ENCODE results near the gene ARHGEF33. TPM values are rescaled to one million over a fixed set of nuclear protein-coding genes. Genes with fewer than 3 reads are reported as not detected.

The ARHGEF33 gene
- total and polyA plus RNA-seq, 2 of the 13 experiments (the other 11 are each of a cell fraction or from before 2014, with no cell fraction given), result 0.04 TPM; not detected in 1

DNA sequence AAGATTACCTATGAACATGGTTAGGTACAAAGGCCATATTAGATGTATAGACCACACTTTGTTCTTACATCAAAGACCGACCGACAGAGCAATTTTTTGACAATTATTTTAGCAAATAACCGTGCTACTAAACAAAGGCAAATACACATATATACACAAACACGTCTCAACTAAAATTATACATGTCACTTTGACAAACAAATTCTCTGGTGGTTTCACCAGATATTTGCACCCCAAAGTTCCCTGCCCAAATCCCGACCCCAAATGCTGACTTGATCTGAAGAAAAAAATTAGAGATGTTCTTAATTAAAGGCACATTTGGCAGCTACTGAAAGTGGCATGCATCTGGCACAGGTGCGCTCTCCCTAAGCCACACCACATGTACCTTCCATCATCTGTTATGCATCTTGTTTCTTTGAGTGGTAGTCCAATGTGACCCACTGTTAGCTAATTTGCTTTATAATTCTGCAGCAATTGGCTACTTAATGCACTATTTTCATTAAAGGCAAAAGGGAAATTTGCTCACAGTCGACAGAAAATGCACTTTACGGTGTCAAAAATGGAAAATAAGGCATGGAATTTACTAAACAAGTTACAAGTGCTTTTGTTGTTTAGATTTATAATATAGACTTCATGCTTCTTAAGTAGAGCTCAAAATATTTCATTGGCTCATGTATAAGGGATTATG, 92.1 kb downstream of the ARHGEF33 start (continued):
- TF ChIP-seq, protein P1, sequence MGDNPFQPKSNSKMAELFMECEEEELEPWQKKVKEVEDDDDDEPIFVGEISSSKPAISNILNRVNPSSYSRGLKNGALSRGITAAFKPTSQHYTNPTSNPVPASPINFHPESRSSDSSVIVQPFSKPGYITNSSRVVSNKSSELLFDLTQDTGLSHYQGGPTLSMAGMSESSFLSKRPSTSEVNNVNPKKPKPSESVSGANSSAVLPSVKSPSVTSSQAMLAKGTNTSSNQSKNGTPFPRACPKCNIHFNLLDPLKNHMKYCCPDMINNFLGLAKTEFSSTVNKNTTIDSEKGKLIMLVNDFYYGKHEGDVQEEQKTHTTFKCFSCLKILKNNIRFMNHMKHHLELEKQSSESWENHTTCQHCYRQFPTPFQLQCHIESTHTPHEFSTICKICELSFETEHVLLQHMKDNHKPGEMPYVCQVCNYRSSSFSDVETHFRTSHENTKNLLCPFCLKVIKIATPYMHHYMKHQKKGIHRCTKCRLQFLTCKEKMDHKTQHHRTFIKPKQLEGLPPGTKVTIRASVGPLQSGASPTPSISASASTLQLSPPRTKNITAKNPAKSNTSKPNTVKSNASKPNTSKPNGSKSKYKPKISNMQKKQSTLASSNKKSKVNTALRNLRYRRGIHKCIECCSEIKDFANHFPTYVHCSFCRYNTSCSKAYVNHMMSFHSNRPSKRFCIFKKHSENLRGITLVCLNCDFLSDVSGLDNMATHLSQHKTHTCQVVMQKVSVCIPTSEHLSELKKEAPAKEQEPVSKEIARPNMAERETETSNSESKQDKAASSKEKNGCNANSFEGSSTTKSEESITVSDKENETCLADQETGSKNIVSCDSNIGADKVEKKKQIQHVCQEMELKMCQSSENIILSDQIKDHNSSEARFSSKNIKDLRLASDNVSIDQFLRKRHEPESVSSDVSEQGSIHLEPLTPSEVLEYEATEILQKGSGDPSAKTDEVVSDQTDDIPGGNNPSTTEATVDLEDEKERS (CRISPR knock-in tag; IDR thresholded peaks at IDR 0.05), result no peak
- 0 out of 2 replicates have a peak, but pooled peaks have one; percentile 23 for TF ChIP-seq MIER3 (CRISPR knock-in tag; IDR thresholded peaks at IDR 0.05; ENCODE audit: borderline replicate concordance)
- TF ChIP-seq ZSCAN22 (CRISPR knock-in tag; IDR thresholded peaks at IDR 0.05), result no peak
- no peak for TF ChIP-seq DR1 (CRISPR knock-in tag; IDR thresholded peaks at IDR 0.05)
- 0 out of 2 replicates have a peak, but pooled peaks have one; percentile 20 for TF ChIP-seq HOXD1 (CRISPR knock-in tag; IDR thresholded peaks at IDR 0.05)
- TF ChIP-seq SNAI1 (CRISPR knock-in tag; IDR thresholded peaks at IDR 0.05; ENCODE audit: borderline replicate concordance), result no peak
- no peak for TF ChIP-seq SRSF9 (IDR thresholded peaks at IDR 0.05; ENCODE audit: borderline replicate concordance, insufficient read depth, low read depth, low read length, poor library complexity, severe bottlenecking)
- no peak for TF ChIP-seq GZF1 (CRISPR knock-in tag; IDR thresholded peaks at IDR 0.05)
- TF ChIP-seq MED8 (CRISPR knock-in tag; IDR thresholded peaks at IDR 0.05; ENCODE audit: insufficient replicate concordance), result no peak
- TF ChIP-seq, protein P2, sequence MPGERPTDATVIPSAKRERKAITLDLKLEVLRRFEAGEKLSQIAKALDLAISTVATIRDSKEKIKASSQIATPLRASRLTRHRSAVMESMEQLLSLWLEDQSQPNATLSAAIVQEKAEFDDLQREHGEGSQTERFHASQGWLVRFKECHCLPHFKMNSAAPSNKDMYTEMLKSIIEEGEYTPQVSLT (CRISPR knock-in tag; IDR thresholded peaks at IDR 0.05; ENCODE audit: borderline replicate concordance, low read depth), result no peak
- TF ChIP-seq DZIP1 (CRISPR knock-in tag; IDR thresholded peaks at IDR 0.05), result no peak
- no peak for TF ChIP-seq PHF8 (CRISPR knock-in tag; IDR thresholded peaks at IDR 0.05)
- no peak for TF ChIP-seq NBN (conservative IDR thresholded peaks at IDR 0.05)
- no peak; the same call in 1 of the 2 replicates for TF ChIP-seq ZBTB33 (CRISPR knock-in tag; IDR thresholded peaks at IDR 0.05)
- TF ChIP-seq ZNF639 (CRISPR knock-in tag; conservative IDR thresholded peaks at IDR 0.05), result no peak
- no peak for TF ChIP-seq ZFP41 (CRISPR knock-in tag; IDR thresholded peaks at IDR 0.05; ENCODE audit: borderline replicate concordance)
- 0 out of 2 replicates have a peak, but pooled peaks have one; percentile 48 for TF ChIP-seq MIER2 (CRISPR knock-in tag; IDR thresholded peaks at IDR 0.05)
